ENCODE data around the gene CD79A.

The CD79A gene

DNA sequence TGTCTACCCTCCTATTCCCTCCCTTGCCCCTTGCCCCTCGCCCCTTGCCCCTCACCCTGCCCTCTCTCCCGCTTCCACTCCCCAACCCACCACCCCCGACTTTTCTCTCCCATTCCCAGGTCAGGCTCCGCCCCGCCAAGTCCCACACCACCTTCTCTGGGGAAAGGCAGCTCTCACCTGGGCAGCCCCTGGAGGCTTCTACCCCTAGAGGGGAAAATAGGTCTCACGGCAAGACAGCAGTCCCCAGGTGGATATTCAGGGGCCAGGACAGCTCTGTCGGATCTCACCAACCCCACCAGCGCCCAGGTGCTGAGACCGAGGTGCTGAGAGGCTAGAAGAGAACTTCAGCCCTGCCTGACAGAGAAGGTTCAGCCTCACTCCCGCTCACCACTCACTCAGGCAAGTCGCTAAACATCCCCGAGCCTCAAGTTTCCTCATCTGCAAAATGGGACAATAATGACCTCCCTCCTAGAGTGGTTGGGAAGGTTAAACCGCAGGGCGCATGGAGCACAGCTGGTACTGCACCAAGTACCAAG, 52.5 kb downstream of the CD79A start:
- no peak for ATAC-seq
- Mint-ChIP-seq H3K9me3 (no peaks in the 10 kb centered on the region), H3K4me1 (peaks cover 35% of the 10 kb centered on the region), H3K27ac (no peak overlapping the region), H3K27me3 (peaks cover 9% of the 10 kb centered on the region), H3K36me3 (ENCODE audit: low read depth) (no peaks in the 10 kb centered on the region), H3K4me3 (peak overlapping the region; percentile 80)
- DNase-seq: no peak

DNA sequence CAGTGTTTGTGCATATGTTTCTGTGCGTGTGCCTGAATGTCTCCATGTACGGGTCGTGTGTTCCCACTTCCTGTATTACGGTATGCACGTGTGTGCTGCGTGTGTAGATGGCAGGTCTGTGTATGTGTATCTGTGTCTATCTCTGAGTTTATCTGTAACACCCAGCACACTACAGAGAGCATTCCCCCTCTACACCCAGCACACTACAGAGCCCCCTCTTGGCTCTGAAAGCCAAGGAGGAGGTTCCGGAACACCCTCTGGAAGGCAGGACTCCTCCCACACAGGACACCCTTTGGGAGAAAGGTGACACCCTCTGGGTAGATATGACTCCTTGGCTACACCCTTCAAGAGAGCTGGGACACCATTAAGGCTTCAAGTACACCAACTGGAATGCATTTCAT, 53.2 kb downstream of the CD79A start:
- Mint-ChIP-seq H3K9me3 (no peaks in the 10 kb centered on the region), H3K4me1 (peaks cover 42% of the 10 kb centered on the region), H3K4me3 (peak overlapping the region; percentile 24)

More for the DNA sequence above, 53.2 kb downstream of the CD79A start:
- DNase-seq (no peak), ATAC-seq (no peak)
- Mint-ChIP-seq H3K27me3 (peaks cover 14% of the 10 kb centered on the region), H3K27ac (no peak overlapping the region), H3K36me3 (ENCODE audit: low read depth) (no peaks in the 10 kb centered on the region)

Data from activated naive CD8-positive, alpha-beta T cell treated with anti-CD3 and anti-CD28 coated beads, Interleukin-2, amount 50 U/mL, for 24 hours (primary cell).